Measurements from ENCODE around the gene LDLRAD4. TPM values are rescaled to one million over a fixed set of nuclear protein-coding genes. Genes with fewer than 3 reads are reported as not detected.

The LDLRAD4 gene
- total and polyA plus RNA-seq, 11 donors: 10.4 to 44.0 (median 29.6) TPM

DNA sequence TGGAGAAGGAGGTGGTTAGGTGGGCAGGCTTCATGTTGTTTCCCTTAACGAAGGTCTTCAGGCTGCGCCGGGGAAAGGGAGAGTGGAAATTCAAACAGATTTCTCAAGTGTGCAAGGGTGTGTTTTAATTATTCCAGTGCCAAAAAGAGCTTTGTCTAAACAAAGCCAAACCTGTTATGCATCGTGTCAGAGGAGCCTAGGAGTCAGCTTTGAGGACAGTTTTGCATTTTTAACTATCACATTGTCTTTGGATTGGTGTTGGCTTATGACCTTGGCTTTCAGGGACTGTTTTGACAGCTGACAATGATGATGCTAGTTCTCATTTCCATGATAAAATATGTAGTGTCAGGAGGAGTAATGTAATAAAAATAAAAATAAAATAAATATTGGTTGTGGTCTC, 144.8 kb downstream of the LDLRAD4 start:
- Histone ChIP-seq H3K36me3 (no peaks in the 10 kb centered on the region), H3K4me1 (peaks cover 0 to 30% (median 7%) of the 10 kb centered on the region in 12 donors), H3K9me3 (no peaks in the 10 kb centered on the region), H3K27me3 (no peaks in the 10 kb centered on the region), H3K4me3 (no peak overlapping the region), H3K27ac (no peak overlapping the region)
- DNase-seq (no peak), ATAC-seq (no peak)
- TF ChIP-seq POLR2A (IDR thresholded peaks at IDR 0.05): no peak
- TF ChIP-seq, protein P1, sequence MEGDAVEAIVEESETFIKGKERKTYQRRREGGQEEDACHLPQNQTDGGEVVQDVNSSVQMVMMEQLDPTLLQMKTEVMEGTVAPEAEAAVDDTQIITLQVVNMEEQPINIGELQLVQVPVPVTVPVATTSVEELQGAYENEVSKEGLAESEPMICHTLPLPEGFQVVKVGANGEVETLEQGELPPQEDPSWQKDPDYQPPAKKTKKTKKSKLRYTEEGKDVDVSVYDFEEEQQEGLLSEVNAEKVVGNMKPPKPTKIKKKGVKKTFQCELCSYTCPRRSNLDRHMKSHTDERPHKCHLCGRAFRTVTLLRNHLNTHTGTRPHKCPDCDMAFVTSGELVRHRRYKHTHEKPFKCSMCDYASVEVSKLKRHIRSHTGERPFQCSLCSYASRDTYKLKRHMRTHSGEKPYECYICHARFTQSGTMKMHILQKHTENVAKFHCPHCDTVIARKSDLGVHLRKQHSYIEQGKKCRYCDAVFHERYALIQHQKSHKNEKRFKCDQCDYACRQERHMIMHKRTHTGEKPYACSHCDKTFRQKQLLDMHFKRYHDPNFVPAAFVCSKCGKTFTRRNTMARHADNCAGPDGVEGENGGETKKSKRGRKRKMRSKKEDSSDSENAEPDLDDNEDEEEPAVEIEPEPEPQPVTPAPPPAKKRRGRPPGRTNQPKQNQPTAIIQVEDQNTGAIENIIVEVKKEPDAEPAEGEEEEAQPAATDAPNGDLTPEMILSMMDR (IDR thresholded peaks at IDR 0.05): no peak
- 64 to 78% (median 75%) methylated on average over 4 of the region's 4 CpGs for WGBS, 4 donors
- intact Hi-C loops (cut with DNase I): no loop called here

DNA sequence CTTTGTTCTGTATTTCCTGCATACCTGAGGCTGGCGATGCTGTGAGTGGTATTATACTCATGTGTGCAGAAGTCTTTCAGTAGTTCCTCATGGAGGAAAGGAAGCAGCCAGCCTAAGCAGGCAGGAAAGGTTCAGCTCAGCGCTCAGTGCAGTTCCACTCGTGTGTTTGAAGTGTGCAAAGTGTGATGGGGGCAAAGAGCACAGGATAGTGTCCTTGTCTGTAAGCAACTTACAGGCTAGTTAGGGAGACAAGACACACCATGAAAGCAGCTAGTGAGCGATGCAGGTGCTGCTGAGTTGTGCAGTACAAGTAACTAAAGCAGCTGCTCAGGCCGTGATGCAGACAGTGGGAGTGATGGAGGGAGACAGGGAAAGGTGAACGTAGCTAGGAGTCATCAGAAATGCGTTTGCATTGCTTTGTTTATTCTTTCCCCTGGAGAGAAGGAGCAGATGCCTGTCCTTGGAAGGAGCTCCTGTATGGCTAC, 146.2 kb downstream of the LDLRAD4 start:
- Histone ChIP-seq H3K27me3 (no peaks in the 10 kb centered on the region), H3K4me1 (peaks cover 0 to 30% (median 7%) of the 10 kb centered on the region in 12 donors), H3K27ac (no peak overlapping the region), H3K9me3 (no peaks in the 10 kb centered on the region), H3K4me3 (no peak overlapping the region), H3K36me3 (no peaks in the 10 kb centered on the region)
- WGBS, 4 donors: 85 to 89% (median 87%) methylated on average over 7 of the region's 7 CpGs
- no peak for DNase-seq
- no peak for ATAC-seq
- no peak for TF ChIP-seq POLR2A (IDR thresholded peaks at IDR 0.05)
- TF ChIP-seq, protein P1 (IDR thresholded peaks at IDR 0.05): no peak
- intact Hi-C loops (cut with DNase I): loop anchor here in 1 of 10 donors (5.0 kb wide), 1 partner anchor 428 kb away; no protein-coding TSS in a partner anchor

DNA sequence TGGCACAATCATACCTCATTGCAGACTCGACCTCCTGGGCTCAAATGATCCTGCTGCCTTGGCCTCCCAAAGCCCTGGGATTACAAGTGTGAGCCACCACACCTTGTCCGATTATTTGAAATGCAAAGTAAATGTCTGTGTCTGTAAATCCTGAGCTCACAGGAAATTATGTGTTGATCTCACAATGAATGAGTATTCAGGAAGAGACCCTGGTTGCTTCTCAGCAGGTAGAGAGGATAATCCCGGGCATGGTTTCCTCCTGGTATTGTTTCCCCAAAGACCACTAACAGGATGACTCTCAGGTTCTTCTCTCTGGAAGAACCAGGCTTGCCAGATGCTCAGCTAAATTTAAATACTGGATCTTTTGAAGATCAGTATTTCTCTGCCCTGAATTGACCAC, 147.6 kb downstream of the LDLRAD4 start:
- no peaks in the 10 kb centered on the region for H3K36me3 ChIP-seq
- TF ChIP-seq, protein P1 (IDR thresholded peaks at IDR 0.05): no peak
- TF ChIP-seq POLR2A (IDR thresholded peaks at IDR 0.05): no peak
- intact Hi-C loops (cut with DNase I): loop anchor here in 1 of 10 donors (5.0 kb wide), 1 partner anchor 426 kb away; no protein-coding TSS in a partner anchor

DNA sequence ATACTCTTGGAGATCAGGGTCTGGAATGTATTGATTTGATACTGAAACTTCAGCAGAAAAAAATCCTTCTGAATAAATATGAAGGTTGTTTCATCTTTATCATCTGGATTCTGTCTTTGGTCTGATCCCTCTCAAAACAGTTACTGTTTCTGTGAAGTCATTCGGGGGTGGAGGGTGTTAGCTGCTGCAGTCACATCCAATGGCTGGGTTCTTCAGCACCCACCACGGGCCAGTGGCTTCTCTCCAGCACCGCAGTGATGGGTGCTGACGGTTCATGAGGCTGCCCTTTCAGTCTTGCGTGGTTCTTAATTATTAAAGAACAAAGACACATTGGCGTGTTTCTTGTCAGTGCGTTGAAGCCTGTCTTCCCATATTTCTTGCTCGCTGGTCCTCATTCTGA, 148.0 kb downstream of the LDLRAD4 start:
- Histone ChIP-seq H3K4me3 (no peak overlapping the region), H3K27me3 (no peaks in the 10 kb centered on the region), H3K36me3 (no peaks in the 10 kb centered on the region), H3K4me1 (peaks cover 0 to 30% (median 7%) of the 10 kb centered on the region in 12 donors), H3K27ac (no peak overlapping the region), H3K9me3 (no peaks in the 10 kb centered on the region)
- no peak for DNase-seq
- no peak for TF ChIP-seq POLR2A (IDR thresholded peaks at IDR 0.05)
- TF ChIP-seq, protein P1 (IDR thresholded peaks at IDR 0.05): no peak
- intact Hi-C loops (cut with DNase I): loop anchor here in 1 of 10 donors (5.0 kb wide), 1 partner anchor 426 kb away; no protein-coding TSS in a partner anchor
- 82 to 90% (median 84%) methylated on average over 8 of the region's 8 CpGs for WGBS, 4 donors
- no peak for ATAC-seq

More for the DNA sequence above, 147.6 kb downstream of the LDLRAD4 start:
- no peak overlapping the region for H3K27ac ChIP-seq
- H3K9me3 ChIP-seq: no peaks in the 10 kb centered on the region
- no peak for DNase-seq
- H3K4me1 ChIP-seq: peaks cover 0 to 30% (median 7%) of the 10 kb centered on the region in 12 donors
- no peak overlapping the region for H3K4me3 ChIP-seq
- 74 to 91% (median 85%) methylated on average over 3 of the region's 3 CpGs for WGBS, 4 donors
- no peaks in the 10 kb centered on the region for H3K27me3 ChIP-seq
- no peak for ATAC-seq
